HK-2 (cell line): ENCODE results near the gene RNF169.
"Not testable (repeated sequence)": the region's sequence is repeated elsewhere in the genome, so short reads cannot be mapped to it uniquely, and the experiment has no call there.

Source experiments
- DNase-seq: peaks from one replicate; pipeline ENCODE4 v3.0.0-alpha.2; 2018; ENCODE audit not compliant: unreplicated experiment

The RNF169 gene

DNA sequence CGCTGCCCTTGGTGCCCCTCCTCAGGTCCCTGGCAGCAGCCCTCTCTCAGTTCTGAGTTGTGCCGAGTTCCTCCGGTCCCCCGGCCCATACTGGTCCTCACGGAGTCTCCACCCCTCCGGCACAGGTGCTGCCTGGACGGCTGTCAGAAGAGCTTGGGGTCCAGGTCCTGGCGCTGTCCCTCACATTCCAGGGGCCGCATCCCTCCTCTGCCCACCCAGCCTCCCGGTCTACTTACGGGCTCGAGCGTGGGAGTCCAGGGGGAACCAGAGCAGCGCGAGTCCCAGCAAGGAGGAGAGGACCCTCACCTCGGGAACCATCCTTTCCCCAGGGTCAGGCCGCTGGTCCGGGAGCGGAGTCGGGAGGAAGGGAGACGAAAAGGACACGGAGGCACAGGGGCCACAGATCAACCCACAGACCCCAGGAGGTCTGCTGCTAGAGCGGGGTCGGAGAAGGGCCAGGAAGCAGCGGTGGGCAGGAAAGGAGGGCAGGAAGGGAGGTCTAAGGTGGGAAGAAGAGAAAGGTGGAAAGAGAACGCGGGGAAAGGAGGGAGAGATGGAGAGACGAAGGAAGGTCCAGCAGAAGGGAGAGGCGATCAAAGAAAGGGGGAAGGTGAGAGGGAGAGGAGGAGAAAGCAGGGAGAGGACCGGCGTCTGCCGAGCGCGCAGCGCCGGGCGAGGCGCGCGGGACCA lies 17.9 kb upstream of the RNF169 start:
- DNase-seq: no peak

DNA sequence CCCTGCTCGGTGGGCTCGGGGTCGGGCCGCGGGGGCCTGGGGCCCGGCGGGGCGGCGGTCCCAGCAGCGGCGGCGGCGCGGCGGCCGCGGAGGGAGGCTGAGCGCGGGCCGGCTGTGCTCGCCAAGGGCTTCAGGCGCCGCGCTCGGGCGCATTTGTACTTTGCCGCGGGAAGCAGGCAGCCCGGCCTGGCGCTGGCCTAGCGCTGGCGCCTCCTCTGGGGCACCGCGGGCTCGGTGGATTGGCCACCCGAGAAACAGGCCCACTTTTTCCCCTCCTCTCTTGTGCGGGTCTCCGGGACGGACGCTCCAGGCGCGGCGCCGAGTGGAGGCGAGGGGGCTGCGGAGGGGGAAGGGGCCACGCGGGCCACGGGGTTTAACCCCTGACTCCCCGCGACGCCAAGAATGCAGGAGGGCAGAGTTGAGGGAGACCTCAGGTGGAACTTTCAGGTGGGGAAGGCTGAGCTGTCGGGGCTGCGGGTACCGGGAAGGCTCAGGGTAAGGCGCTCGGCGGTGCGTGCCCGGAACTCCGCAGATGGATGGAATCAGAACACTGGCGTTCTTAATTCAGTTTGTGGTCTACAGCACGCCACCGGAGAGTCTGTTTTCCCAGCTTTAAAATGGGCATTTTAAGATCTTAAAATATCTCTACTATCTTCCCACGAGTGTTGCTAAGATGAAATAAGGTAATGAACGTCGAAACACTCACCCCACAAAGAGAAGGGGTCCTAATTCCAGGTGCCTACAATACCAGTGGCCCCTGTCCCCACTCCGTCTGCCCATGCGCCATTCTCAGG lies 17.2 kb upstream of the RNF169 start, which contains the start of gene CHRDL2:
TSS of gene CHRDL2 (minus strand) at position 126 of the 794 bp plus-strand sequence. CDS start 538 bp downstream, outside the sequence.
- no peak for DNase-seq

DNA sequence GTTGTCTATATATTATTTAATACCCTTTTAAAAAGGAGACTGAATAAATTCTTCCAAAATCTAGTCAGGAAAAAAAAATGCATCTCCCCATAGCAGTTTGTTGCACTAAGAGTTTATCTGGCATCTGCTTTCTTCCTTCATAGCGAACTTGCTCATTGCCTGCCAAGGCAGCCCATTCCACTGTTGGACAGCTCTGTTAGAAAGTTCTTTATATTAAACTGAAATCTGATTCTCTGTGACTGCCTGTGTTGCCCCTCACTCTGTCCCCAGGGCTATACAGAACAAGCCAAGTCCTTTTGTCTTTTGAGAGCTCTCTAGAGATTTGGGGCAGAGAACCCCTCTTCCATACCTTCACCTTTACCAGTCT lies 14.1 kb upstream of the RNF169 start:
- DNase-seq: no peak

DNA sequence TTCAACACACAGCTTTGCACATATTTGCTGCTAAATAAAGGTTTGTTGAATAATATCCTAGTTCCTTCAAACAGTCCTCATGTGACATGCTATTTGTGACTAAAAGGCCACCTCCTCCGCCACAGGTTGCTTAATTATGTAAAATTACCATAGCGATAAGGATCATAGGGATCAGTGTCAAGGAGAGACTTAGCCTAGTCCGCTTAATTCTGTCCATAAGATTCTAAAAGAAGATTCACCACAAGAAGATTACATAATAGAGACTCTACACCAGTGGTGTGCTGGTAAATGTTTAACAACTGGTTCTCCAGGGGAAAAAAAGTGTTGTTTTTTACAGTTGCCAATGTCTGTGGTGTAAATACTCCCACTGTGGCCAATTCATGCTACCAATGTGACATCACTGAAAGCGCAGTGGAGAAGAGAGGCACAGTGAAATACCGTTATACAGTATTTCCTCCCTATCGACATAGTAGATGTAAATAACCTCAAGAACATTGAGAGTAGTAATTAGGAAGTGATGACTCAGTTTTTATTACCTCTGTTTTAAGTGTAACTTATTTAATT lies 13.2 kb upstream of the RNF169 start:
- DNase-seq: no peak

DNA sequence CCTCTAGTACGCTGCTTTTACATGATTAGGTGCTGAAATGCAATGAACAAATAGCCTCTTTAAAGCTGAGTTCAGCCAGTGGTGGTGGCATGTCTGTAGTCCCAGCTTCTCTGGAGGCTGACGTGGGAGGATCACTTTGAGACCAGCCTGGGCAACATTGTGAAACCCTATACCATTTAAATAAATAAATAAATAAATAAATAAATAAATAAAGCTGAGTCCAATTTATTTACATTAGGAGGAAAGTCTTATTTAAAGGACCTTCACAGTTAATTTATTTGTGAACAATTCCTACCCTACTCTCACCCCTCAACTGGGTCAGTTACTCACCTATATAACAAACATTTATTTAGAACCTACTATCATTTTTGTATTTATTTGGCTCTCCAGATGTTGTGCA lies 12.6 kb upstream of the RNF169 start:
- no peak for DNase-seq

DNA sequence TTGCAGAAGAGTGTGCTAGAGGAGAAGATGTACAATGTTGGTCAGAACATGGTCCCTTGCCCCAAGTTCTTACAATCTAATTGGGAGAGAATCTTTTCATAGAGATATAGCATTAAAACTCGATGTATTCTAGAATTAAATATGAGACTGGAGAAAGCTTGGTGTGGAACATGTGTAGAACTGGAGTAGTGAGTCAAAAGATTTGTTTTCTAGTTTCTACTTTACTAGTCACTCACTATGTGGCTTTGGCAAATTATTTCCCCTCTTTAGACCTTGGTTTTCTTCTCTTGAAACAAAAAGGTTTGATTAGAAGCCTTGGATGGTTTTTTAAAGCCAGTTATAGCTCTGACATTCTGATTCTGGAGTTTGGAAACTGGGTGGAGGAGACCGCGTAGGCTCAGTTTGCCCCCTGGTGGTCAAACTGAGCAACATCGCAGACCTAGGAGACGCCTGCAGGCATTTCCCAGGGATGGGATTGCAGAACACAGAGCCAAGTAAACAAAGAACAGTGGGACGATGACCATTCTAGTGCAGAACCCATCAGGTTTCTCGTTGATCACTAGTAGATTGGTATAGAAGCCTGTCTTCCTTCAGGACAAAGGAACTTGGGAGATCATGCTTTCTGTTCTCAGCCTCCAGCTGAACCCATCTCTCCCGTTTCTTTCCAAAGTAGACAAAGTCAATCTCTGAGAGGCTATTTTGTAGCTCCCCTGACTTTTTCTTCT lies 8.9 kb upstream of the RNF169 start:
- DNase-seq: peak; percentile 23

DNA sequence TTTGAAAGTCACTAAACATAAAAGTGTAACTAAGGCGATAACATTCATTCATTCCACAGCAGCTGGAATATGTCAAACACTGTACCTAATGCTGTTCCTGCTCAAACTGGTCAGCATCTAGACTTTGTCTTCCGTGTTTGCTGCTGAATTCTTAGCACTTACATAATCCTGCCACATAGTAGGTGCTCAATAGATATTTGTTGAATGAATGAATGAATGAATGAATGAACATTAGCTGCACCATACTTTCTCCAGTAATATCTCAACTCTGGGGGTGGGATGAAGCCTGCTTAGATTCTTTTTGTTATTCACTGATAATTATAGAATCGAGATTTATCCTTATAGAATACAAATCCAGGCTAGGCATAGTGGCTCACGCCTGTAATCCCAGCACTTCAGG lies 6.6 kb upstream of the RNF169 start:
- DNase-seq: no peak

DNA sequence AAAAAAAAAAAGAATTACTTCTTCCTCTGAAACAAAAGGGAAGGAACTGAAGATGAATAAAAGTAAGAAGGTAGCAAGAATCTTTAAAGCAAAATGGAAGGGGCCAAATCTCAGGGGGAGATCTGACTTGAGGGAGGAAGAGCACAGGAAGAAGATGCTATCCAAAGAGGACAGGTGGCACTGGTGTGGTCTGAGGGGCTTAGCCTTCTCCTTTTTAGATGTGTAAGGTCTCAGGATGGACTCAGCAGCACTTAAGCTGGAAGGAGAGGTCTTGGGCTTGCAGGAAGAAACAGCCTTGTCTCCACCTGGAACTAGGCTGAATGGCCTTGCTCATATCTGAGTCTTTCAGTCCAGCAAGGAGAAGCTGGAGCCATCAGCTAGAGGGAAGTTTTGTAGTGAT lies 5.0 kb upstream of the RNF169 start:
- no peak for DNase-seq

GRCh38 chr11:74744277-74744676 lies 4.4 kb upstream of the RNF169 start:
- DNase-seq: no peak

DNA sequence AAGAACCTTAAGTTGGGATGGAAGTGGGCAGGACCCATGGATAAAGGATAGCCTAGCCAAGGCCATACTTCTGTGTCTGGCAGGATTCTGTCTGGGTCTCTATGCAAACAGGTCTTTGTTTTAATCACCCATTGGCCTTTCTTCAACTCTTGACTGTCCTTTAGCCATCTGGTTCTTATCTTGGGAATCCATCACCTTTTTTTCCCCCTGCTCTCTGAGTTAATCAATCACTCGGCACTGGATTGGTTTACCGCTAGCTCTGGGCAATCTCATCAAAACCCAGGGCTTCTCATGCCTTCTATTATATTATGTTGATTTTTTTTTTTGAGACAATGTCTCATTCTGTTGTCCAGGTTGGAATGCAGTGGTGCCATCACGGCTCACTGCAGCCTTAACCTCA lies 1.8 kb upstream of the RNF169 start:
- no peak for DNase-seq

DNA sequence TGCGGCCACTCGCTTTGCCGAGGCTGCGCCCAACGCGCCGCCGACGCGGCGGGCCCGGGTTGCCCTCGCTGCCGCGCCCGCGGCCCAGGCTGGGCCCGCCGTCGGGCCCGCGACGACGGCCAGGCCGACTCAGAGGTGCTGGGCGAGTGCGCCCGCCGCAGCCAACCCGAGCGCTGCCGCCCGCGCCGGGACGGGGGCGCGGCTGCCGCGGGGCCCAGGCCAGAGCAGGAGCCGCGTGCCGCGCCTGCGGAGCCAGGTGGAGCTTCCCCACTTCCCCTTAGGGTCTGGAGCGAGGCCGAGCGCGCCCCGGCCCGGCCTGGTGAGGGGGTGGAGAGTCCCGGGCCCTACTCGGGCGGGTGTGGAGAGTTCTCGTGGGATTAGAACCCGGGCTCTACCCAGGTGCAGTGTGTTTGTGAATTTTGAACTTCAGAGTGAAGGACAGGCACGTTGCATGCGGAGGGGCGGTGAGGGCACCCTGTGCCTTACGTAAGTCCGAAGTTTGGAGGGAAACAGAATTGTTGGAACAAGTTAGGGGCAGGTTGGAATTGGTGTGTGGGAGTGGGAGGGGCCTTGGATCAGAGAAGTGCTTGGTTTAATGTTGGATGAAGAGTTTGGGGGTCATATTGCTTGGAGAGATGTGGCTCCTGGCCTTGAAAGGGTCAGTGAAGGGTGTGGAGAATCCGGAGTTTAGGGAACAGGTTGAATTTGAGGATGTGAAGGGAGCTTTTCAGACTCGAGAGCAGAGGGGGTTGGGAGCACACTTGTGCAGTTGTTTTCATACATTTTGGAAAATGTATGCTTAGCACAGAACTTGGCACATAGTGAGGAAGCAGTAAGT lies 697 bp downstream of the RNF169 start:
- DNase-seq: peak; percentile 51

- no peak for DNase-seq
Observed at GRCh38 chr11:74749965-74750296, 1.3 kb downstream of the RNF169 start.

DNA sequence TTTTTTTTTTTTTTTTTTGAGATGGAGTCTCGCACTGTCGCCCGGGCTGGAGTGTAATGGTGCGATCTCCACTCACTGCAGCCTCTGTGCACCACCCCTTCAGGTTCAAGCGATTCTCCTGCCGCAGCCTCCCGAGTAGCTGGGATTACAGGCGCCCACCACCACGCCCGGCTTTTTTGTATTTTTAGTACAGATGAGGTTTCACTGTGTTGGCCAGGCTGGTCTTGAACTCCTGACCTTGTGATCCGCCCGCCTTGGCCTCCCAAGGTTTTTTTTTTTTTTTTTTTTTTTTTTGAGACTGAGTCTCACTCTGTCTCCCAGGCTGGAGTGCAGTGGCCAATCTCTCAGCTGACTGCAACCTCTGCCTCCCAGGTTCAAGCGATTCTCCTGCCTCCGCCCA lies 1.9 kb downstream of the RNF169 start:
- DNase-seq: not testable (repeated sequence)

- no peak for DNase-seq
Observed at GRCh38 chr11:74751303-74751702, 2.7 kb downstream of the RNF169 start.

DNA sequence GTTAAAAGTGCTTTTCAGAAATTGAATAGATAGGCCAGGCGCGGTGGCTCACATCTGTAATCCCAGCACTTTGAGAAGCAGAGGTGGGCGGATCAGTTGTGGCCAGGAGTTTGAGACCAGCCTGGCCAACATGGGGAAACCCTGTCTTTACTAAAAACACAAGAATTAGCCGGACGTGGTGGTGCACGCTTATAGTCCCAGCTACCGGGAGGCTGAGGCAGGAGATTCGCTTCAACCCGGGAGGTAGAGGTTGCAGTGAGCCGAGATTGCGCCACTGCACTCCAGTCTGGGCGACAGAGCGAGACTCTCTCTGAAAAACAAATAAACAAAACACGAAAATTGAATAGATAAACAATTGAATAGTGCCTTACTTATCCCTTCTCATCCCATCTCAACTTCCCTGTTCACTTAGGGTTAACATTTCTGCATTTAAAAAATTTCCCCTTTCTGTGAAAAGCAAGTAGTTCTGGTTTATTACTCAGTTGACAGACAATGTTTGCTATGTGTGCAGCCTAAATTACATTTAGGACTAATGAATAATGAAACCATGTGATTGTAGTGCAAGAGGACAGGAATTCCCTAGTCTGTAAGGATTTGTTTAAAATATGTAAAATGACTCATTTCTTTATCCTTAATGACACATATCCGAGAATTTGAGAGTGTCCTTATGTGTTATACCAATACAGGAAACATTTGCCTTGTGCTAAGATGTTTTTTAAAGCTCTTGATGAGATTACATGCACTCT lies 6.0 kb downstream of the RNF169 start:
- no peak for DNase-seq

DNA sequence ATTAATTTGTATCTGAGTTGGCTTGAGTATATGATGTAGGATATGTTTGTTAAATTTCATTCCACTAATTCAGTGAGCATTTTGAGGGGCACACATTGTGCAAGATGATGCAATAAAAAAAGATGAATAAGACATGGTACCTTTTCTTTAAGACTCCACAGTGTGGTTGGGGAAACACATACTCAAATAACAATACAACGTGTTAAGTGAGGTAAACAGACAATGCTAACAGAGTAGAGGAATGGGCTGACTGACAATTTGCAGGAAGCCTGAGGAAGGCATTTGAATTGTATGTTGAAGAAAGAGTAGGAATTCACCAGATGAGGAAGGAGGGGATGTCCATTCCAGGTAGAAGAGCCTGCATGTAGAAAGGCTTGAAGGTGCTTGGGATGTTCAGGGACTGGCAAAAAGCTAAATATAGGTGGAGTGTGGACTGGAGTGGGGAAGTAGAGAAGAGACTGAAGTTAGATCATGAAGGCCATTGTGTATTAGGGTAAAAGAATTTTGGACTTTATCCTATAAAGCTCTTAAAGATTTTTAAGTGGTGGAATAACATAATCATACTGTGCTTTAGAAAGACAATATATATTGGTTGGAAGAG lies 6.8 kb downstream of the RNF169 start:
- DNase-seq: no peak

DNA sequence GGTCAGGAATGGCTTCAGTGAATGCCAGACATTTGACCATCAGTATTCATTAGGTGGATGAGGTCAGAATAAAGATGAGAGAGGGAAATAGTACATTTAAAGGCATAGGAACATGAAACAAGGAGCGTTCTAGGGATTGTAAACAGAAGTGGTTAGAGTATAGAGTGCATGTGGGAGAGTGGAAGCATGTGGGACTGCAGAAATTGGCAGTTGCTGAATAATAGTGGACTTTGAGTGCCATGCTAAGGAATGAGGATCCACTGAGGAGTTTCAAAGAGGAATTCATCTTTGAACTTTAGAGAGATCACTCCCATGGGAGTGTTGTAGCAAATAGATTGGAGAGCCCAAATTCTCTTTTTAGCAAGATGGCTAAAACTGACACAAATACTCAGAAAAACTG lies 7.9 kb downstream of the RNF169 start:
- no peak for DNase-seq

DNA sequence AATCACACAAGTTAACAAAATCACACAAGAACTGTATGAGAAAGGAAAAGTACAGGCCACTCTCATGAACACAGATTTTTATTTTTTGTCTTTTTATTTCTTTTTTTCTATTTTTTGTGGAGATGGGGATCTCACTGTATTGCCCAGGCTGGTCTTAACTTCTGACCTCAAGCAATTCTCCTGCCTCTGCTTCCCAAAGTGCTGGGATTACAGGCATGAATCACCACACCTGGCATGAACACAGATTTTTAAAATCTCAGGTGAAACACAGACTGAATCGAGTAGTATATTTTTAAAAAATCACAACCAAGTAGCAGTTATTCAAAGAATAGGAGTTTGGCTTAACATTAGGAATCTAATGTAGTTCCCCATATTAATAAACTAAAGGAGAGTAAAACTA lies 18.3 kb downstream of the RNF169 start:
- DNase-seq: no peak

DNA sequence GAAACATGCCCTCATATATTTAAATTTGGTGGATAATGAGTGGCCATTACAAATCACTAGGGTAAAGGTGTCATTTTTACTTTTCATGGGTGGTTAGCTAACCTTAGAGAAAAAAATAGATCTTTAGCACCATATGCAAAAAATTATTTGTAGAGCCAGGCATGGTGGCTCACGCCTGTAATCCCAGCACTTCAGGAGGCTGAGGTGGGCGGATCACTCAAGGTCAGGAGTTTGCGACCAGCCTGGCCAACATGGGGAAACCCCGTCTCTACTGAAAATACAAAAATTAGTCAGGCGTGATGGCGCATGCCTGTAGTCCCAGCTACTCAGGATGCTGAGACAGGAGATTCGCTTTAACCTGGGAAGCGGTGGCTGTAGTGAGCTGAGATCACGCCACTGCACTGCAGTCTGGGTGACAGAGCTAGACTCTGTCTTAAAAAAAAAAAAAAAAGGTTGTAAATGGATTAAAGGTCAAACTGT lies 19.6 kb downstream of the RNF169 start:
- peak; percentile 37 for DNase-seq

- DNase-seq: no peak
Observed at GRCh38 chr11:74769055-74769707, 20.5 kb downstream of the RNF169 start.
